ENCODE measurements around the gene FAM131A. TPM values are rescaled to one million over a fixed set of nuclear protein-coding genes. Genes with fewer than 3 reads are reported as not detected.
A peak's percentile ranks its signal among the peaks of the same experiment; 100 is the strongest.

Gene FAM131A
- total and polyA plus RNA-seq, 10 donors, result 6.5 to 24.6 (median 14.3) TPM

DNA sequence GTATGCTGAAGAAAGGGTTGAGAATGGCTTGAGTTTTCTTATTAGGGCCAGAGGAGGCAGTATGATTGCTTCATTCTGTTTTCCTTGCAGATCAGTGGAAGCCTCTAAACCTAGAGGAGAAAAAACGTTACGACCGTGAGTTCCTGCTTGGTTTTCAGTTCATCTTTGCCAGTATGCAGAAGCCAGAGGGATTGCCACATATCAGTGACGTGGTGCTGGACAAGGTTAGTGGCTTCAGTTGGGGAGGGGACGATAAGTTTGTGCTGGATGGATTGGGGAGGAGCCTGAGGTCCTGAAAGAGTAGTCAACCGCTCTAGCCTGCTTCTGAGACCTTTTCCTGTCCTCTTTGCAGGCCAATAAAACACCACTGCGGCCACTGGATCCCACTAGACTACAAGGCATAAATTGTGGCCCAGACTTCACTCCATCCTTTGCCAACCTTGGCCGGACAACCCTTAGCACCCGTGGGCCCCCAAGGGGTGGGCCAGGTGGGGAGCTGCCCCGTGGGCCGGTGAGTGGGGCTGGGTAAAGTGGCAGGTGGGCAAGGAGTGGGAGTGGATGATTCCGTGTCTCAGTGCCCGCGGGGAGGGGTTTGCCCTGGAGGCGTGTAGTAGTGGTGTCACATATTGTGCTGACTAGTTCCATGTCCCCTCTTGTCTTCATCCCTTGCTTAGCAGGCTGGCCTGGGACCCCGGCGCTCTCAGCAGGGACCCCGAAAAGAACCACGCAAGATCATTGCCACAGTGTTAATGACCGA, 14.5 kb upstream of the FAM131A start:
- no peak for DNase-seq
- Histone ChIP-seq H3K27me3 (replicated peaks in 1 of 7) (no peaks in the 10 kb centered on the region), H3K27ac (peak overlapping the region in 5 of 8 donors; percentile 11 to 97 (median 55)), H3K4me3 (no peak overlapping the region), H3K9me3 (no peaks in the 10 kb centered on the region), H3K4me1 (peaks cover under 1 to 49% (median 35%) of the 10 kb centered on the region in 6 donors), H3K36me3 (peaks cover 5 to 100% (median 90%) of the 10 kb centered on the region in 6 donors)
- TF ChIP-seq, protein P1, sequence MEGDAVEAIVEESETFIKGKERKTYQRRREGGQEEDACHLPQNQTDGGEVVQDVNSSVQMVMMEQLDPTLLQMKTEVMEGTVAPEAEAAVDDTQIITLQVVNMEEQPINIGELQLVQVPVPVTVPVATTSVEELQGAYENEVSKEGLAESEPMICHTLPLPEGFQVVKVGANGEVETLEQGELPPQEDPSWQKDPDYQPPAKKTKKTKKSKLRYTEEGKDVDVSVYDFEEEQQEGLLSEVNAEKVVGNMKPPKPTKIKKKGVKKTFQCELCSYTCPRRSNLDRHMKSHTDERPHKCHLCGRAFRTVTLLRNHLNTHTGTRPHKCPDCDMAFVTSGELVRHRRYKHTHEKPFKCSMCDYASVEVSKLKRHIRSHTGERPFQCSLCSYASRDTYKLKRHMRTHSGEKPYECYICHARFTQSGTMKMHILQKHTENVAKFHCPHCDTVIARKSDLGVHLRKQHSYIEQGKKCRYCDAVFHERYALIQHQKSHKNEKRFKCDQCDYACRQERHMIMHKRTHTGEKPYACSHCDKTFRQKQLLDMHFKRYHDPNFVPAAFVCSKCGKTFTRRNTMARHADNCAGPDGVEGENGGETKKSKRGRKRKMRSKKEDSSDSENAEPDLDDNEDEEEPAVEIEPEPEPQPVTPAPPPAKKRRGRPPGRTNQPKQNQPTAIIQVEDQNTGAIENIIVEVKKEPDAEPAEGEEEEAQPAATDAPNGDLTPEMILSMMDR (IDR thresholded peaks at IDR 0.05 in 8 of 11, conservative IDR thresholded peaks at IDR 0.05 in 3 of 11), result no peak
- TF ChIP-seq POLR2A (IDR thresholded peaks at IDR 0.05) (no peak), POLR2AphosphoS5 (IDR thresholded peaks at IDR 0.05) (peak in 2 of 3 donors; percentile 34 to 60)
- intact Hi-C loops (cut with DNase I; ENCODE audit: low total_unique reads), result no loop called here
- 78 to 92% (median 87%) methylated on average over 18 to 20 of the region's 20 CpGs for WGBS, 5 donors

DNA sequence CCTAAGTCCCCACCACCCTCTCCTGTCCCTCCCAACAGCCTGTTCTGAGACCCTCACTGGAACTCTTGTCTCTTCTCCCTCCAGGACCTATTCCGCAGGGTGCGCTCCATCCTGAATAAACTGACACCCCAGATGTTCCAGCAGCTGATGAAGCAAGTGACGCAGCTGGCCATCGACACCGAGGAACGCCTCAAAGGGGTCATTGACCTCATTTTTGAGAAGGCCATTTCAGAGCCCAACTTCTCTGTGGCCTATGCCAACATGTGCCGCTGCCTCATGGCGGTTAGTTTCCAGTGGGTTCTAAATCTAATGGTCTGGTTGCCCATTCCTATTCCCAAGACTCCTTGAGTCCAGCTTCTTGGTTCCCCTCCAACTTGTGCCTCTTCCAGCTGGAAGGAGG, 13.7 kb upstream of the FAM131A start:
- no peaks in the 10 kb centered on the region for H3K9me3 ChIP-seq
- H3K36me3 ChIP-seq, result peaks cover 5 to 100% (median 91%) of the 10 kb centered on the region in 6 donors
- H3K4me3 ChIP-seq, result no peak overlapping the region
- no peaks in the 10 kb centered on the region for H3K27me3 ChIP-seq (replicated peaks in 1 of 7)
- WGBS, 5 donors, result 89 to 94% (median 93%) methylated on average over 8 of the region's 8 CpGs
- intact Hi-C loops (cut with DNase I; ENCODE audit: low total_unique reads), result no loop called here
- DNase-seq, result no peak
- H3K27ac ChIP-seq, result no peak overlapping the region
- TF ChIP-seq, protein P1 (IDR thresholded peaks at IDR 0.05 in 8 of 11, conservative IDR thresholded peaks at IDR 0.05 in 3 of 11), result no peak
- TF ChIP-seq POLR2AphosphoS5 (IDR thresholded peaks at IDR 0.05) (no peak), POLR2A (IDR thresholded peaks at IDR 0.05) (no peak)
- peaks cover 0 to 41% (median 27%) of the 10 kb centered on the region in 6 donors for H3K4me1 ChIP-seq

DNA sequence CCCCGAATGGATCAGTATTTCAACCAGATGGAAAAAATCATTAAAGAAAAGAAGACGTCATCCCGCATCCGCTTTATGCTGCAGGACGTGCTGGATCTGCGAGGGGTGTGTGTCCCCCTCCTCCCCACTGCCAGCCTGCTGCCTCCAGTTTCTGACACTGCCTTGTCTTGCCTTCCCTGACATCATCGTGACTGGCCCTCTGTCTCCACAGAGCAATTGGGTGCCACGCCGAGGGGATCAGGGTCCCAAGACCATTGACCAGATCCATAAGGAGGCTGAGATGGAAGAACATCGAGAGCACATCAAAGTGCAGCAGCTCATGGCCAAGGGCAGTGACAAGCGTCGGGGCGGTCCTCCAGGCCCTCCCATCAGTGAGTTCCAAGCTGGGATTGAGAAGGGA, 12.1 kb upstream of the FAM131A start:
- TF ChIP-seq, protein P1 (IDR thresholded peaks at IDR 0.05 in 8 of 11, conservative IDR thresholded peaks at IDR 0.05 in 3 of 11), result no peak
- TF ChIP-seq POLR2AphosphoS5 (IDR thresholded peaks at IDR 0.05), result peak; percentile 31 to 57 (median 35)
- TF ChIP-seq POLR2A (IDR thresholded peaks at IDR 0.05), result no peak
- no peak overlapping the region for H3K27ac ChIP-seq
- WGBS, 5 donors, result 92 to 98% (median 96%) methylated on average over 13 of the region's 13 CpGs
- no peak for DNase-seq
- H3K36me3 ChIP-seq, result peaks cover 12 to 100% (median 100%) of the 10 kb centered on the region in 6 donors
- peaks cover 0 to 25% (median 15%) of the 10 kb centered on the region in 6 donors for H3K4me1 ChIP-seq
- no peaks in the 10 kb centered on the region for H3K9me3 ChIP-seq
- no peaks in the 10 kb centered on the region for H3K27me3 ChIP-seq (replicated peaks in 1 of 7)
- intact Hi-C loops (cut with DNase I; ENCODE audit: low total_unique reads), result no loop called here
- no peak overlapping the region for H3K4me3 ChIP-seq

DNA sequence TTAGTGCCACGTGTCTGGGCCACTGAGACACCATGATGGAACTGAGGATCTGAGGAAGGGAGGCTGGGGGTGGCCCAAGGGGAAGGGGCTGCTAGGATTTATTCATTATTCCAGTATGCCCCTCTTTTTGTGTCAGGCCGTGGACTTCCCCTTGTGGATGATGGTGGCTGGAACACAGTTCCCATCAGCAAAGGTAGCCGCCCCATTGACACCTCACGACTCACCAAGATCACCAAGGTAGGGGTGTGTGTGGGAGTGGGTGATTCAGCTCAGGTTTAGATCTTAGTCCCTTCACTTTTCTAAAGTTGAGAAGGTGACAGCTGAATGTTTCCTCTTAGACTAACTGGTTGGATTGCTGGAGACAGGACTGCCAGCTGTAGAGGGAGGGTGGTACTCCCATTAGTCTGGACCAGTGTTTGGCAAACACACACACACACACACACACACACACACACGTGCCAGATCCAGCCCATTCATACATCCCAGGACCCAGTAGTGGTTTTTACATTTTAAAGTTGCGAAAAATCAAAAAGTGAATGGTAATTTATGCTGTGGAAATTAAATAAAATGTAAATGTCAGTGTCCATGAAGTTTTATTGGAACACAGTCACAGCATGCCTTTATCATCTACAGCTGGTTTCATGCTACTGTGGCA, 11.6 kb upstream of the FAM131A start:
- DNase-seq, result no peak
- Histone ChIP-seq H3K9me3 (no peaks in the 10 kb centered on the region), H3K27me3 (replicated peaks in 1 of 7) (no peaks in the 10 kb centered on the region), H3K36me3 (peaks cover 12 to 100% (median 100%) of the 10 kb centered on the region in 6 donors), H3K27ac (no peak overlapping the region), H3K4me3 (no peak overlapping the region), H3K4me1 (peaks cover 0 to 19% (median 9%) of the 10 kb centered on the region in 6 donors)
- WGBS, 5 donors, result 81 to 89% (median 84%) methylated on average over 6 of the region's 6 CpGs
- intact Hi-C loops (cut with DNase I; ENCODE audit: low total_unique reads), result no loop called here
- TF ChIP-seq POLR2AphosphoS5 (IDR thresholded peaks at IDR 0.05), result peak in 1 of 3 donors; percentile 0
- TF ChIP-seq, protein P1 (IDR thresholded peaks at IDR 0.05 in 8 of 11, conservative IDR thresholded peaks at IDR 0.05 in 3 of 11), result no peak
